ENCODE results near the gene GMEB2.
"Not testable (repeated sequence)": the region's sequence is repeated elsewhere in the genome, so short reads cannot be mapped to it uniquely, and the experiment has no call there.

- not testable (repeated sequence) for TF ChIP-seq SUZ12 (IDR thresholded peaks at IDR 0.05); ZNF384 (IDR thresholded peaks at IDR 0.05); ELF4 (IDR thresholded peaks at IDR 0.05); BHLHE40 (IDR thresholded peaks at IDR 0.05; ENCODE audit: borderline replicate concordance); FOXM1 (IDR thresholded peaks at IDR 0.05; ENCODE audit: borderline replicate concordance); PKNOX1 (IDR thresholded peaks at IDR 0.05); SP1 (IDR thresholded peaks at IDR 0.05); TARDBP (IDR thresholded peaks at IDR 0.05)
Measured at GRCh38 chr20:63630956-63631355, 4.1 kb upstream of the GMEB2 start.
